PC-3 (cell line): Measurements from ENCODE around the gene GJA3.

Source experiments
- CTCF ChIP-seq: fragments of 300-600 bp; sonication (generic); conservative IDR thresholded peaks from 2 replicates; pipeline ENCODE4 v1.5.1; 2017; ENCODE audit warnings: antibody characterized with exemption, low read depth, mild to moderate bottlenecking, low read length
- EZH2 ChIP-seq: fragments of 300-600 bp; sonication (generic); IDR thresholded peaks from one replicate; pipeline ENCODE4 v1.6.1; 2017; ENCODE audit warnings: antibody characterized with exemption, mild to moderate bottlenecking, low read length; ENCODE audit not compliant: unreplicated experiment
- EZH2phosphoT487 ChIP-seq: fragments of 300-600 bp; sonication (generic); IDR thresholded peaks from 2 replicates; pipeline ENCODE4 v1.6.1; 2018; ENCODE audit warnings: mild to moderate bottlenecking, antibody characterized with exemption, low read length, borderline replicate concordance

DNA sequence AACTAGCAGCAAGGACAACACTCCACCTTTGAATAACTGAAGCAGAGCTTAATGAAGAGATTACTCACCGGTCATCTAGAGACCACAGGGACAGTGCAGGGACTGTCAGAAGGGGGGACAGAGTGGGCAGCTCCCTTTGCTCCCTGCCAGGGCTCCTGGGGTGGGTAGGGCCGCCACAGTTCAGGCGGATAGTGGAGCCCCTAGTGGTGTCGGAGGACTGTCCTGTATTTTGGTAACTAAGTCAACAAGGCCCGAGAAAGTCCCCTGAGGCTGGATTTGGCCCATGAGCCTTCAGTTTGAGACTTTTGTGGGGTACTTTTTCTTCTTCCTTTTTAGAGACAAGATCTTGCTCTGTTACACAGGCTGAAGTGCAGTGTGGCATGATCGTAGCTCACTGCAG lies 44.6 kb downstream of the GJA3 start:
- no peak for TF ChIP-seq EZH2
- no peak; the same call in 1 of the 2 replicates for TF ChIP-seq CTCF
- no peak for TF ChIP-seq EZH2phosphoT487
